Activated CD8-positive, alpha-beta memory T cell treated with anti-CD3 and anti-CD28 coated beads, Interleukin-2, amount 50 U/mL, for 24 hours (primary cell): ENCODE data around the gene ALG9.
"Not testable (repeated sequence)": the region's sequence is repeated elsewhere in the genome, so short reads cannot be mapped to it uniquely, and the experiment has no call there.

Experiments
- DNase-seq: peaks from one replicate; pipeline ENCODE4 v3.0.0-alpha.2; 2020; ENCODE audit errors: extremely low read depth

Gene ALG9

GRCh38 chr11:111870886-111871692, at the start of gene ALG9:
ALG9 (minus strand) TSS chr11:111871581; CDS start chr11:111871482, 99 bp downstream.
- peak; percentile 67 for DNase-seq

- no peak for DNase-seq
These were observed 49.5 kb upstream of the ALG9 start for GRCh38 chr11:111920908-111921307.

- no peak for DNase-seq
These were observed 47.2 kb upstream of the ALG9 start, which contains the start of gene C11orf52 for GRCh38 chr11:111918390-111919256. C11orf52 (plus strand) TSS chr11:111918913; CDS start chr11:111918973, 60 bp downstream.

- DNase-seq, result no peak
These were observed 46.4 kb upstream of the ALG9 start for GRCh38 chr11:111917788-111918187.

GRCh38 chr11:111917312-111917711, 45.9 kb upstream of the ALG9 start:
- no peak for DNase-seq

- DNase-seq, result no peak
These were observed 45.4 kb upstream of the ALG9 start for GRCh38 chr11:111916768-111917167.

GRCh38 chr11:111913997-111914396, 42.6 kb upstream of the ALG9 start:
- DNase-seq, result no peak

GRCh38 chr11:111913031-111913861, 41.9 kb upstream of the ALG9 start:
- DNase-seq, result no peak

GRCh38 chr11:111912535-111912934, 41.2 kb upstream of the ALG9 start, which contains the start of gene HSPB2:
HSPB2 (plus strand) TSS chr11:111912734; CDS start chr11:111912830, 96 bp downstream.
- no peak for DNase-seq

GRCh38 chr11:111911563-111912401, 40.4 kb upstream of the ALG9 start, which contains the start of gene CRYAB:
CRYAB (minus strand) TSS chr11:111911770; CDS start chr11:111911724, 46 bp downstream.
- no peak for DNase-seq

- DNase-seq, result no peak
These were observed 39.5 kb upstream of the ALG9 start for GRCh38 chr11:111910676-111911562.

GRCh38 chr11:111909378-111909777, 38.0 kb upstream of the ALG9 start:
- DNase-seq, result no peak

GRCh38 chr11:111908639-111909305, 37.4 kb upstream of the ALG9 start:
- no peak for DNase-seq

- DNase-seq, result no peak
These were observed 35.3 kb upstream of the ALG9 start for GRCh38 chr11:111906680-111907079.

GRCh38 chr11:111905411-111905810, 34.0 kb upstream of the ALG9 start:
- no peak for DNase-seq

- DNase-seq, result no peak
These were observed 15.5 kb upstream of the ALG9 start for GRCh38 chr11:111886844-111887243.

- DNase-seq, result no peak
These were observed 14.7 kb upstream of the ALG9 start for GRCh38 chr11:111886032-111886431.

- not testable (repeated sequence) for DNase-seq
These were observed 13.7 kb upstream of the ALG9 start for GRCh38 chr11:111885053-111885452.

GRCh38 chr11:111882202-111882601, 10.8 kb upstream of the ALG9 start:
- DNase-seq, result no peak
